ENCODE results near the gene ESPNL.
"Not testable (repeated sequence)": the region's sequence is repeated elsewhere in the genome, so short reads cannot be mapped to it uniquely, and the experiment has no call there.

ESPNL gene

DNA sequence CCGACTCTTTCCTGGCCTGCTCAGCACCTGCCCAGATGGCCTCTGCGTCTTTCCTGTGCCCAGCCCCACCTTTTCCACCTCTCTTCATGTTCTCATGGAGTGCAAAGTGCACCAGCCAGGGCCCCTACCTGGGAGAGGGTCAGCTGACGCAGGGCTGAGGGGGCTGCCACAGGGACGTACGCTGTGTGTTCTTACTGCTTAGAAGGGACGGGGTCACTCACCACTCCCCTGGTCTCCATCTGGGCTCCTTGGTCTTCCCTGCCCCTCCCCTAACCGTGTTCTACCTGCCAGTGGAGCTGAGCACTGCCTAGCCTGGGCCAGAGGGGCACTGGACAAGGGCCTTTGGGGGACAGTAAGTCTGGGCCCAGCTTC lies 67.2 kb downstream of the ESPNL start:
- Histone ChIP-seq H3K27ac (ENCODE audit: low read depth, low read length) (no peak overlapping the region), H3K9me3 (ENCODE audit: control insufficient read depth in 1 of 2, low read length in 2 of 2) (no peaks in the 10 kb centered on the region), H3K27me3 (ENCODE audit: control insufficient read depth in 1 of 2, insufficient read depth in 2 of 2, low read length in 2 of 2) (peaks cover 8 to 12% of the 10 kb centered on the region in 2 donors), H3K4me1 (ENCODE audit: control insufficient read depth in 1 of 2, insufficient read depth in 2 of 2, low read length in 2 of 2) (peaks cover 4 to 15% of the 10 kb centered on the region in 2 donors), H3K36me3 (ENCODE audit: control insufficient read depth in 1 of 2, insufficient read depth in 2 of 2, low read length in 2 of 2) (peaks cover 12 to 39% of the 10 kb centered on the region in 2 donors), H3K9ac (ENCODE audit: low read depth in 1 of 2, low read length in 2 of 2) (no peak overlapping the region), H3K4me3 (ENCODE audit: low read depth in 1 of 2, low read length in 2 of 2) (no peak overlapping the region)

DNA sequence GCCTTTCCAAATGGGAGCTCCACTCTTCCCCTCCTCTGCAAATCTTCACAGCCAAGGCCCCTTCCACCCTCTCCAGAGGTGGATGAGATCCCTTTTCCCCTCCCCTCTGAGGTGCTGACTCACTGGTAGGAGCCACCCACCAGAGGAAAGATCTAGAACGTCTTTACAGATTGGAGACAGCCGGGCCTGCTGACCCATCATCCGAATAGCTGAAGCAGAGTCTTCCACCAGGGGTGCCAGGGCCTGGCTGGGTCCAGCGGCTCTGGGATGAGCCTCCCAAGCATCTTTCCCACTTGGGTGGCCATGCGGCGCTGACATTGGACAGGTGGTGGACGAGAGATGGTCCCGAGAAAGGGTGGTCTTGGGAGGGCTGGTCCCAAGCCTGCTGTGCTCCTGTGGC lies 67.6 kb downstream of the ESPNL start:
- no peak overlapping the region for H3K9ac ChIP-seq (ENCODE audit: low read depth in 1 of 2, low read length in 2 of 2)
- H3K9me3 ChIP-seq (ENCODE audit: control insufficient read depth in 1 of 2, low read length in 2 of 2), result no peaks in the 10 kb centered on the region
- H3K27ac ChIP-seq (ENCODE audit: low read depth, low read length), result no peak overlapping the region
- H3K4me3 ChIP-seq (ENCODE audit: low read depth in 1 of 2, low read length in 2 of 2), result no peak overlapping the region
- peaks cover 4 to 15% of the 10 kb centered on the region in 2 donors for H3K4me1 ChIP-seq (ENCODE audit: control insufficient read depth in 1 of 2, insufficient read depth in 2 of 2, low read length in 2 of 2)
- peaks cover 16 to 43% of the 10 kb centered on the region in 2 donors for H3K36me3 ChIP-seq (ENCODE audit: control insufficient read depth in 1 of 2, insufficient read depth in 2 of 2, low read length in 2 of 2)
- peaks cover 7 to 11% of the 10 kb centered on the region in 2 donors for H3K27me3 ChIP-seq (ENCODE audit: control insufficient read depth in 1 of 2, insufficient read depth in 2 of 2, low read length in 2 of 2)

DNA sequence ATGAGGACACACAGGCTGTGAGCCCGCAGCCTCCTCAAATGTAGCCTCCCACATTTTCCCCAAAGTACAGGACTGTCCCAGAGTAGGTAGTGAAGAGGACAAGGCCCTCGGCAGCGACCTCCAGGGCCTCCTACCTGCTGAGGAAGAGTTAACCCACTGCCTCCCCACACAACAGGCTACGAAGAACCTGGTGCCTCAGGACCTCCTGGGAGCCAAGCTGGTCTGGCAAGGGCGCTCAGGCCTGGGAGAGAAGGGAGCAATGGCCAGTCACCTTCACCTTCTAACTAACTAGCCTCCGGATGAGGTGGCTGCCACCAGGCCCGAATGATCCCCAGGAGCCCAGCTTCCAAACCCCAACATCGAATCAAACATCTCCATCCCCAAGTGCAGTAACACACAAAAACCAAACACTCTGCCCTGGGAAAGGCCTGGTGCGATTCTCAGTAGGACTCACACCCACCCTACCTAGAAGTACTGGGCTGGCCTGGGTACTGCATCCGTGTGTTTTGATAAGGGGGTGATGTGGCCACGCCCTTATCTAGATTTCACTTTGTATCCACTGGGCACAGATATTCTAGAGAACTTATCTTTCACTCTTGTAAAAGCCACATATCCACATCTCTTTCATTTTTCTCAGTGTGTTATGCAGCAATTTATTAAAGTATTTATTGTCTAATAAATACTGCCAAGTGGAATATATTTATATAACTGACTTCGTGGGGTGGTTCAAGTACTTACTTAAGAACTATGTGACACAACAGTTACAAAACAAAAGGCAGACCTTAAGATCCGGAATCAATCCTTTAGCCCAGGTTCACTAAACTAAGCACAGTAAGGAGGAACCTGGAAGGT lies 68.3 kb downstream of the ESPNL start:
- H3K4me3 ChIP-seq (ENCODE audit: low read depth in 1 of 2, low read length in 2 of 2), result no peak overlapping the region
- no peak overlapping the region for H3K27ac ChIP-seq (ENCODE audit: low read depth, low read length)
- no peak overlapping the region for H3K9ac ChIP-seq (ENCODE audit: low read depth in 1 of 2, low read length in 2 of 2)
- peaks cover 1 to 4% of the 10 kb centered on the region in 2 donors for H3K27me3 ChIP-seq (ENCODE audit: control insufficient read depth in 1 of 2, insufficient read depth in 2 of 2, low read length in 2 of 2)
- peaks cover 4 to 15% of the 10 kb centered on the region in 2 donors for H3K4me1 ChIP-seq (ENCODE audit: control insufficient read depth in 1 of 2, insufficient read depth in 2 of 2, low read length in 2 of 2)
- H3K36me3 ChIP-seq (ENCODE audit: control insufficient read depth in 1 of 2, insufficient read depth in 2 of 2, low read length in 2 of 2), result peaks cover 22 to 50% of the 10 kb centered on the region in 2 donors
- no peaks in the 10 kb centered on the region for H3K9me3 ChIP-seq (ENCODE audit: control insufficient read depth in 1 of 2, low read length in 2 of 2)

DNA sequence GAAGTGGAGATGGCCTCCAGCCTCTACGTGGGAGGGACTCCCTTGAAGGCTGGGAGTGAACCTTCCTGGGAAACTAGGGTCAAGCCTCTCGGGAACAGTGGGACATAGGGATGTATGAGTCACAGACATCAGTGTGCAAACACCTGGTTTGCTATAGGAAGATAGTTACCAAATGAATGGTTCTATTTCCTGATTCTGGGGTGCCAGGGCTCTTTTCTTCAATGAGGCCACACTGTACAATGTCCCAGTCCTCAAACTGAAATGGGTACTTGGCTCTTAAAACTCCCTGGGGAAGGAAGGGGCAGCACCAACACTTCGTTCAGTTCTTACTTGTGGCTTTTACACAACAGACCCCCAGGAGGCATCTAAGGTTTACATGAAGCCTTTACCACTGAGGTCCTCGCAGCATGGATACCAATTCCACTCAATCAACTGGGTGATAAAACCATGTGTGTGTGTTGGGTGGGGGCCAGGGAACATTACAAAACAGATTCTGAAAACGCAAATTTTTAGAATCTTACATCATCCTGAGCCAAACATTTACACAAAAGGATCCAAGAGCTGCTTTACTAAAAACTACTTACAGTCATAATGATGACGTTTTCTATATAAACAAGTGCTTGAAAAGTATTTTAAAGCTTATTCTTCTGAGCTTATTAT lies 69.0 kb downstream of the ESPNL start:
- Histone ChIP-seq H3K36me3 (ENCODE audit: control insufficient read depth in 1 of 2, insufficient read depth in 2 of 2, low read length in 2 of 2) (peaks cover 29 to 58% of the 10 kb centered on the region in 2 donors), H3K4me1 (ENCODE audit: control insufficient read depth in 1 of 2, insufficient read depth in 2 of 2, low read length in 2 of 2) (peaks cover 4 to 15% of the 10 kb centered on the region in 2 donors), H3K27me3 (ENCODE audit: control insufficient read depth in 1 of 2, insufficient read depth in 2 of 2, low read length in 2 of 2) (no peaks in the 10 kb centered on the region), H3K9me3 (ENCODE audit: control insufficient read depth in 1 of 2, low read length in 2 of 2) (no peaks in the 10 kb centered on the region), H3K4me3 (ENCODE audit: low read depth in 1 of 2, low read length in 2 of 2) (no peak overlapping the region), H3K9ac (ENCODE audit: low read depth in 1 of 2, low read length in 2 of 2) (no peak overlapping the region), H3K27ac (ENCODE audit: low read depth, low read length) (no peak overlapping the region)

DNA sequence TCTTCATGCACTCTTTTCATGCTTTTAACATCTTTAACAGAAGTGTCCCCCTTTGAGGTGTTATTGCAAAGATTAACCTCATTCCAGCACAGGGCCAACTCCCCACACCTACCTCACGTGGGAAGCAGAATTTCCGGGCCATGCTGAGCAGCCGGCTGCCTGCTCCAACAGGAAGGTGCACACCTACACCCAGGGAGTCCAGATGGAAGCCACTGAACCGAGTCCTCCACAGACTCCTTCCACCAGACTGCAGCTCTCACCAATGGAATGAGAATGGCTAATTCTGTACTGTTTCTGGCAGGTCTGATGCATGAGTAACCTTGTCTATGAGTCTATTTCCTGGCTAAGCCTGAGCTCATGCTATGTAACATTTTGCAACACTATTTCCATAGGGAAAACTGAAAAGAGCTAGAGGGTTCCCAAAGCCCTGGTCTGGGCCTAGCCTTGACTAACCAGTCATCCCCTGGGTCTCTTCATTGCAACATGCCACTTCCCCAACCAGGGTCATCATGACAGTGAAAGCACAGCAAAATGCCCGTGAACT lies 69.6 kb downstream of the ESPNL start:
- H3K9me3 ChIP-seq (ENCODE audit: control insufficient read depth in 1 of 2, low read length in 2 of 2), result no peaks in the 10 kb centered on the region
- peaks cover 35 to 64% of the 10 kb centered on the region in 2 donors for H3K36me3 ChIP-seq (ENCODE audit: control insufficient read depth in 1 of 2, insufficient read depth in 2 of 2, low read length in 2 of 2)
- H3K4me1 ChIP-seq (ENCODE audit: control insufficient read depth in 1 of 2, insufficient read depth in 2 of 2, low read length in 2 of 2), result peaks cover 4 to 15% of the 10 kb centered on the region in 2 donors
- H3K27me3 ChIP-seq (ENCODE audit: control insufficient read depth in 1 of 2, insufficient read depth in 2 of 2, low read length in 2 of 2), result no peaks in the 10 kb centered on the region
- no peak overlapping the region for H3K27ac ChIP-seq (ENCODE audit: low read depth, low read length)
- H3K4me3 ChIP-seq (ENCODE audit: low read depth in 1 of 2, low read length in 2 of 2), result no peak overlapping the region
- no peak overlapping the region for H3K9ac ChIP-seq (ENCODE audit: low read depth in 1 of 2, low read length in 2 of 2)

DNA sequence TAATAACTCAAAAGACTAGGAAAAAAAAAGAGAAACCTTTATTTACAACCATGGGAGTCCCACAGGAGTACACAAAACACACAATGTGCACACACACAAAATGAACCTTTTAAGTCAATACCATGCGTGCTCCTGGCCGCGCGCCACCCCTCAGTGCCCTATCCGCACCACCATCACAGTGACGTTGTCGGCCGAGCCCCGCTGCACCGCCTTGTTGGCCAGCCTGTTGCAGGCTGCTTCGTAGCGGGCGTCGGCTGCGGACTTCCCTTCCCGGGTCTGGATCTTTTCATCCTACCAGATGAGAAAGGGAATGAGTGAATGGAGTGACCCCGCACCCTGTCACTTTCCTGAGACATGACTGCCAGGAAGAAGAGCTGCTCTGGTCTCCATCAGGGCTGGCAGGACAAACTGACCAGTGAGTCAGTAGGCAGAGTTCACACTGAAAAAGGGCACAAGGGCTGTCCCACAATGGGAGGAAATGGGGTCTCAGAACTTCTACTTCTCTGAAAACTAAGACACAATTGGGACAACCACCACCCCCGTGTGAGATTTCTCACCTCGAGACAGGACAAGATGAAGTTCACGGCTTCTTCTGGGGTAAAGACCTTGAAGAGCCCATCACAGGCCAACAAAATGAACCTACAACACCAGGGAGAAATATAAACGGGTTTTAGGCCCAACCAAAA lies 70.4 kb downstream of the ESPNL start:
- Histone ChIP-seq H3K4me1 (ENCODE audit: control insufficient read depth in 1 of 2, insufficient read depth in 2 of 2, low read length in 2 of 2) (peaks cover 4 to 15% of the 10 kb centered on the region in 2 donors), H3K9ac (ENCODE audit: low read depth in 1 of 2, low read length in 2 of 2) (no peak overlapping the region), H3K36me3 (ENCODE audit: control insufficient read depth in 1 of 2, insufficient read depth in 2 of 2, low read length in 2 of 2) (peaks cover 35 to 67% of the 10 kb centered on the region in 2 donors), H3K9me3 (ENCODE audit: control insufficient read depth in 1 of 2, low read length in 2 of 2) (no peaks in the 10 kb centered on the region), H3K27ac (ENCODE audit: low read depth, low read length) (no peak overlapping the region), H3K27me3 (ENCODE audit: control insufficient read depth in 1 of 2, insufficient read depth in 2 of 2, low read length in 2 of 2) (no peaks in the 10 kb centered on the region), H3K4me3 (ENCODE audit: low read depth in 1 of 2, low read length in 2 of 2) (no peak overlapping the region)

DNA sequence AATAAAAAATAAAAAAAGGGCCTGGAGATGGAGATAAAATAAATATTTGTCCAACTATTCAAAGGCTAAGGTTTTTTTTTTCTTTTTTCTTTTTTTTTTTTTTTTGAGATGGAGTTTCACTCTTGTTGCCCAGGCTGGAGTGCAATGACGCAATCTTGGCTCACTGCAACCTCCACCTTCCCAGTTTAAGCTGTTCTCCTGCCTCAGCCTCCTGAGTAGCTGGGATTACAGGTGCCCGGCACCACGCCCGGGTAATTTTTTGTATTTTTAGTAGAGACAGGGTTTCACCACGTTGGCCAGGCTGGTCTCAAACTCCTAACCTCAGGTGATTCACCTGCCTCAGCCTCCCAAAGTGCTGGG lies 70.9 kb downstream of the ESPNL start:
- H3K9me3 ChIP-seq (ENCODE audit: control insufficient read depth in 1 of 2, low read length in 2 of 2); H3K27me3 ChIP-seq (ENCODE audit: control insufficient read depth in 1 of 2, insufficient read depth in 2 of 2, low read length in 2 of 2); H3K27ac ChIP-seq (ENCODE audit: low read depth, low read length); H3K9ac ChIP-seq (ENCODE audit: low read depth in 1 of 2, low read length in 2 of 2); H3K4me3 ChIP-seq (ENCODE audit: low read depth in 1 of 2, low read length in 2 of 2): not testable (repeated sequence)
- peaks cover 35 to 70% of the 10 kb centered on the region in 2 donors for H3K36me3 ChIP-seq (ENCODE audit: control insufficient read depth in 1 of 2, insufficient read depth in 2 of 2, low read length in 2 of 2)
- peaks cover 4 to 15% of the 10 kb centered on the region in 2 donors for H3K4me1 ChIP-seq (ENCODE audit: control insufficient read depth in 1 of 2, insufficient read depth in 2 of 2, low read length in 2 of 2)

DNA sequence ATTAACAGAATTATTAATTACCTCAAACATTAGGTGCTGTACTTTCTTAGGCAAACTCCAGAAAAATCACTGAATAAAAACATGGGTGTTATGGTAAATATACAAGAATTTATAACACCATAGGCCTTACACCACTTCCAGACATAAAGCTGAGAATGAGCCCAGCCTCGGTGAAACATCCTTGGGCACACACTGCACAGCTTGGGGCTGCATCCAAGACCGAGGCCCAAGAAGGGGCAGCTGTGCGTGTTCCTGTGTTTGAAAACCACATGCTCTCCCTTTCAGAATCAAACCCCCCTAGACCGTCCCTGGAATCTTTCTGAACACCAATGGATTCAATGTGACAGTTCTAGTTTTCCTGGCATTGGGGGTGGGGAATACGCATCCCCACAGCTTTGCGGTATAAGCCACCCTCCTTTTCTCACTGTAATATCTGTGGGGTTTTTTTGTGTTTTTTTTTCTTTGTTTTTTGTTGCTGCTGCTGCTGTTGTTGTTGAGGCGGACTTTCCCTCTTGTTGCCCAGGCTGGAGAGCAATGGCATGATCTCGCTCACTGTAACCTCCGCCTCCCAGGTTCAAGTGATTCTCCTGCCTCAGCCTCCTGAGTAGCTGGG lies 71.5 kb downstream of the ESPNL start:
- peaks cover 4 to 15% of the 10 kb centered on the region in 2 donors for H3K4me1 ChIP-seq (ENCODE audit: control insufficient read depth in 1 of 2, insufficient read depth in 2 of 2, low read length in 2 of 2)
- no peak overlapping the region for H3K9ac ChIP-seq (ENCODE audit: low read depth in 1 of 2, low read length in 2 of 2)
- H3K9me3 ChIP-seq (ENCODE audit: control insufficient read depth in 1 of 2, low read length in 2 of 2), result no peaks in the 10 kb centered on the region
- H3K27ac ChIP-seq (ENCODE audit: low read depth, low read length), result no peak overlapping the region
- H3K4me3 ChIP-seq (ENCODE audit: low read depth in 1 of 2, low read length in 2 of 2), result no peak overlapping the region
- H3K36me3 ChIP-seq (ENCODE audit: control insufficient read depth in 1 of 2, insufficient read depth in 2 of 2, low read length in 2 of 2), result peaks cover 35 to 74% of the 10 kb centered on the region in 2 donors
- no peaks in the 10 kb centered on the region for H3K27me3 ChIP-seq (ENCODE audit: control insufficient read depth in 1 of 2, insufficient read depth in 2 of 2, low read length in 2 of 2)

DNA sequence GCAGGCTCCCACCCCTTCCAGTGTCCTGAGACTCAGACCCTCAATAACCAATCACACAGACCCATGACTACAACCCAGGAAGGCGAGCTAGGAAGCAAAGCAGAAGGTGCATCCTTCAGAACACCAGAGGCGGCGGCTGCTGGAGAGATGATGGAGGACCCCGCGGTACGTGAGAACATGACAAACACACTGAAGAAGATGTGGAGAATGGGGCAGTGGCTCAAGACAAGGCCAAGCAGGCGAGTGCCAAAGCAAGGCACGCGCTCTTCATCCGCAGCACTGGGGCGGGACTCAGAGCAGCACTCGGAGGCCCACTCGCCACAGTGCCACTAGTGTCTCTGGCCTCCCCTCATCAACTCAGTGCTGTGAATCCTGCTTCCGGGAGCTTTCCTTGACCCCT lies 72.3 kb downstream of the ESPNL start:
- Histone ChIP-seq H3K27ac (ENCODE audit: low read depth, low read length) (no peak overlapping the region), H3K27me3 (ENCODE audit: control insufficient read depth in 1 of 2, insufficient read depth in 2 of 2, low read length in 2 of 2) (no peaks in the 10 kb centered on the region), H3K9me3 (ENCODE audit: control insufficient read depth in 1 of 2, low read length in 2 of 2) (no peaks in the 10 kb centered on the region), H3K4me3 (ENCODE audit: low read depth in 1 of 2, low read length in 2 of 2) (no peak overlapping the region), H3K36me3 (ENCODE audit: control insufficient read depth in 1 of 2, insufficient read depth in 2 of 2, low read length in 2 of 2) (peaks cover 35 to 82% of the 10 kb centered on the region in 2 donors), H3K4me1 (ENCODE audit: control insufficient read depth in 1 of 2, insufficient read depth in 2 of 2, low read length in 2 of 2) (peaks cover 4 to 15% of the 10 kb centered on the region in 2 donors), H3K9ac (ENCODE audit: low read depth in 1 of 2, low read length in 2 of 2) (no peak overlapping the region)
